ENCODE results near the gene TM4SF1. TPM values are rescaled to one million over a fixed set of nuclear protein-coding genes. Genes with fewer than 3 reads are reported as not detected.

The TM4SF1 gene
- total and polyA plus RNA-seq, 8 donors: 29.8 to 468 (median 90.0) TPM

DNA sequence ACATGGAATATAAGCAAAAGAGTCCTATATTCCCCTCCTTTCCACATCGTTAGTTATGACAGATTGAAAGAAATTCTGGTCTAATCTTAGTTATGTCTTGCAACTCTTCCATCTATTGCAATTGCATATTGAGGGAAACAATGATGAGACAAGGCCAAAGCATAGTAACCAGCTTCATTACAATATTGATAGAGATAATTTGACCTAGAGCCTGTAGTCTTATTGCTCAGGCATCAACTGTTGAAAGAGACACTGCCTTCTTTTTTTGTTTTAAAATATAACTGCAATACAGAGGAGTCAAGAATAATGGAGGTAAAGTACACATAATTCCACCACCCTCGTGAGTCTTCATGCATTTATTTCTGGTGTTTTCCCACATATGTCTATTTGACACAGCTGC is 46.1 kb downstream of the TM4SF1 start:
- Histone ChIP-seq H3K27ac (no peak overlapping the region), H3K27me3 (no peaks in the 10 kb centered on the region), H3K4me3 (no peak overlapping the region), H3K36me3 (no peaks in the 10 kb centered on the region), H3K4me1 (peaks cover 0 to 22% (median 5%) of the 10 kb centered on the region in 4 donors), H3K9me3 (no peaks in the 10 kb centered on the region)
- no peak for DNase-seq
- 72 to 90% (median 78%) methylated on average over 2 of the region's 2 CpGs for WGBS, 5 donors
- no peak for TF ChIP-seq POLR2A (IDR thresholded peaks at IDR 0.05)
- TF ChIP-seq EP300 (IDR thresholded peaks at IDR 0.05): no peak
- TF ChIP-seq, protein P1, sequence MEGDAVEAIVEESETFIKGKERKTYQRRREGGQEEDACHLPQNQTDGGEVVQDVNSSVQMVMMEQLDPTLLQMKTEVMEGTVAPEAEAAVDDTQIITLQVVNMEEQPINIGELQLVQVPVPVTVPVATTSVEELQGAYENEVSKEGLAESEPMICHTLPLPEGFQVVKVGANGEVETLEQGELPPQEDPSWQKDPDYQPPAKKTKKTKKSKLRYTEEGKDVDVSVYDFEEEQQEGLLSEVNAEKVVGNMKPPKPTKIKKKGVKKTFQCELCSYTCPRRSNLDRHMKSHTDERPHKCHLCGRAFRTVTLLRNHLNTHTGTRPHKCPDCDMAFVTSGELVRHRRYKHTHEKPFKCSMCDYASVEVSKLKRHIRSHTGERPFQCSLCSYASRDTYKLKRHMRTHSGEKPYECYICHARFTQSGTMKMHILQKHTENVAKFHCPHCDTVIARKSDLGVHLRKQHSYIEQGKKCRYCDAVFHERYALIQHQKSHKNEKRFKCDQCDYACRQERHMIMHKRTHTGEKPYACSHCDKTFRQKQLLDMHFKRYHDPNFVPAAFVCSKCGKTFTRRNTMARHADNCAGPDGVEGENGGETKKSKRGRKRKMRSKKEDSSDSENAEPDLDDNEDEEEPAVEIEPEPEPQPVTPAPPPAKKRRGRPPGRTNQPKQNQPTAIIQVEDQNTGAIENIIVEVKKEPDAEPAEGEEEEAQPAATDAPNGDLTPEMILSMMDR (IDR thresholded peaks at IDR 0.05): no peak
- TF ChIP-seq POLR2AphosphoS5 (IDR thresholded peaks at IDR 0.05): no peak
- intact Hi-C loops (cut with DNase I; ENCODE audit: low total_unique reads): no loop called here

DNA sequence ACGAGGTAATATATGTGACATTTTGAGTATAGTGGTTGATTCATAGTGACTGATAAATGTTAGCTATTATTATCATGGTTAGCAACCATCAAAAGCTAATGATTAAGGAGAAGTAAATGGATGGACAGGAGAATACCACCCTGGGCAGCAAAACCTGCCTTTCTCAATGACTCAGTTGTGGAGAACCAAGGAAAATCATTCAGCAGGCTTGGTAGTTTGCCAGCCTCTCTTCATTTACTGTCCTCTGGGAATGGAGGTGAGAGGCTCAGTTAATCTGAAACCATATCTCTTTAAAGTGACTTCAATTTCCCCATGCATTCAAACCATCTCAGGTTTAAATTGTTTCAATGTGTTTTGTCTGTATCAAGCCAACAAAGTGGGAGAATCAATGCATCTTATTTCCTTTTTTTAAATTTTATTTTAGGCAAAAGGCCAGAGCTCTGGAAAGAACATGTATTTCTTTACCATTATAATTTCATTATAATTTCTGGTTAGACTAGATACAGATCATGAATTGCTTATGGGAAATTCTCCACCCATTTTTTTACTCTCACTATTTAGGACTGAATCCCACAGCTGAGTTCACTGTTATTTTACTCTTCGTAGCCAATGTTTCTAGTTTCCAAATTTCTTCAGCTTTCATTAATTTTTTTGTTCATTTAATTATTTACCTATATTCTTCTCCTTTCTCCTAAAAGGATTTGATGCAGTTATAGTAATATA is 46.7 kb downstream of the TM4SF1 start:
- DNase-seq: no peak
- no peak for TF ChIP-seq POLR2A (IDR thresholded peaks at IDR 0.05)
- TF ChIP-seq, protein P1 (IDR thresholded peaks at IDR 0.05): no peak
- no peak for TF ChIP-seq POLR2AphosphoS5 (IDR thresholded peaks at IDR 0.05)
- TF ChIP-seq EP300 (IDR thresholded peaks at IDR 0.05): no peak
- no peaks in the 10 kb centered on the region for H3K36me3 ChIP-seq
- no peaks in the 10 kb centered on the region for H3K9me3 ChIP-seq
- no peaks in the 10 kb centered on the region for H3K27me3 ChIP-seq
- intact Hi-C loops (cut with DNase I; ENCODE audit: low total_unique reads): no loop called here
- H3K4me1 ChIP-seq: peaks cover 0 to 22% (median 5%) of the 10 kb centered on the region in 4 donors
- 84 to 94% (median 88%) methylated on average over 2 of the region's 2 CpGs for WGBS, 5 donors
- H3K4me3 ChIP-seq: no peak overlapping the region
- no peak overlapping the region for H3K27ac ChIP-seq

DNA sequence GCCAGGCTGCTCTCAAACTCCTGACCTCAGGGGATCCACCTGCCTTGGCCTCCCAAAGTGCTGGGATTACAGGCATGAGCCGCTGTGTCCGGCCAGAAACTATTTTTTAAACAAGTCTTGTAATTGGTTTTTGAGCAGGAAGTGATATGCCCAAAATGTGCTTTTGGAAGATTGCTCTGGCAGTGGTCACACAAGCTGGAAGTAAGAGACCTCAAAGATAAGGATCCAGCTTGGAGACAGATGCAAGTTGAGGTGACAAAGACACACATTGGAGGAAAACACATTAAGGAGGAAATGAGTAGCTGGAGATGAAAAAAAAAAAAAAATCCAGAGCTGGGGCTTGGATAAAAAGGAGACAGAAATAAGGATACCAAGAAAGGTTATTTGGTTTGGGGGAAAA is 50.3 kb downstream of the TM4SF1 start:
- 71 to 92% (median 86%) methylated on average over 2 of the region's 2 CpGs for WGBS, 5 donors

DNA sequence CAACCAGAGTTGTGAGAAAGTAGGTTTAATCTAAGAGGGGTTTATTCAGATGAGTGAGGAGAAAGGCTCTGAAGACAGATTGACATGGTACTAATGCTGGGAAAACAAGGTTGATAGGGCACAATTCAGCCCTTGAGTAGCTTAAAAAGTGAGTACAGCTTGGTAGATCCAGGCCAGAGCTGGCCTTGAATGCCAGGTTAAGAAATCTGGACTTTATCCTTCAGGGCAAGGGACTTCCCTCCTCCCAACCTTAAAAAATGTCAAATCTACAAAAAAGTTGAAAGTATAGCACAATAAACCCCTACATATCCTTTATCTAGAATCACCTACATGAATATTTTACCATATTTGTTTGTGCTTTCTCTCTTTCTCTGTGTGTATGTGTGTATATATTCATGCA is 51.9 kb downstream of the TM4SF1 start:
- Histone ChIP-seq H3K27me3 (no peaks in the 10 kb centered on the region), H3K4me1 (no peaks in the 10 kb centered on the region), H3K36me3 (no peaks in the 10 kb centered on the region), H3K27ac (no peak overlapping the region), H3K4me3 (no peak overlapping the region), H3K9me3 (no peaks in the 10 kb centered on the region)
- DNase-seq: no peak
- intact Hi-C loops (cut with DNase I; ENCODE audit: low total_unique reads): no loop called here
- no peak for TF ChIP-seq POLR2AphosphoS5 (IDR thresholded peaks at IDR 0.05)
- TF ChIP-seq, protein P1 (IDR thresholded peaks at IDR 0.05): no peak
- TF ChIP-seq EP300 (IDR thresholded peaks at IDR 0.05): no peak
- TF ChIP-seq POLR2A (IDR thresholded peaks at IDR 0.05): no peak

More for the DNA sequence above, 50.3 kb downstream of the TM4SF1 start:
- intact Hi-C loops (cut with DNase I; ENCODE audit: low total_unique reads): no loop called here
- H3K36me3 ChIP-seq: no peaks in the 10 kb centered on the region
- H3K9me3 ChIP-seq: no peaks in the 10 kb centered on the region
- H3K27ac ChIP-seq: no peak overlapping the region
- H3K4me1 ChIP-seq: peaks cover 0 to 2% (median 0%) of the 10 kb centered on the region in 4 donors
- DNase-seq: no peak
- no peak overlapping the region for H3K4me3 ChIP-seq
- no peak for TF ChIP-seq POLR2AphosphoS5 (IDR thresholded peaks at IDR 0.05)
- TF ChIP-seq POLR2A (IDR thresholded peaks at IDR 0.05): no peak
- no peak for TF ChIP-seq EP300 (IDR thresholded peaks at IDR 0.05)
- TF ChIP-seq, protein P1 (IDR thresholded peaks at IDR 0.05): no peak
- H3K27me3 ChIP-seq: no peaks in the 10 kb centered on the region
